Neutrophil (primary cell): ENCODE data around the gene MEG3.

Source experiments
- H3K27ac ChIP-seq: fragments of 200-600 bp; sonication (generic); 2 replicates; pipeline ENCODE4 v1.5.1; 2016; ENCODE audit warnings: mild to moderate bottlenecking, moderate library complexity
- H3K27me3 ChIP-seq: fragments of 200-600 bp; sonication (generic); 2 replicates; pipeline ENCODE4 v1.6.0; 2016; ENCODE audit warnings: mild to moderate bottlenecking
- H3K36me3 ChIP-seq: fragments of 200-600 bp; sonication (generic); 2 replicates; pipeline ENCODE4 v1.5.1; 2017
- H3K4me1 ChIP-seq, 2 experiments: fragments of 200-600 bp in 1 of 2; sonication (generic) in 1 of 2; 1 replicate in 1 of 2; 2 replicates in 1 of 2; pipeline versions ENCODE4 v1.5.1 to v1.6.1; 2013 to 2016; ENCODE audit warnings: low read depth in 1 of 2, low read length in 1 of 2, mild to moderate bottlenecking in 1 of 2, moderate library complexity in 1 of 2; ENCODE audit not compliant: control insufficient read depth in 1 of 2, insufficient read depth in 1 of 2
- H3K4me3 ChIP-seq, 2 experiments: fragments of 200-600 bp in 1 of 2; sonication (generic) in 1 of 2; 1 replicate in 1 of 2; 2 replicates in 1 of 2; pipeline ENCODE4 v1.5.1; 2013 to 2016; ENCODE audit warnings: low read depth in 1 of 2, low read length in 1 of 2, mild to moderate bottlenecking in 1 of 2, moderate library complexity in 1 of 2
- H3K9me3 ChIP-seq: fragments of 200-600 bp; sonication (generic); 2 replicates; pipeline ENCODE4 v1.5.1; 2016
- TF ChIP-seq, protein P1 (sequence below): fragments of 200-600 bp; sonication (generic); IDR thresholded peaks from 2 replicates; pipeline ENCODE4 v1.5.1; 2016; ENCODE audit warnings: antibody characterized with exemption

MEG3 gene

DNA sequence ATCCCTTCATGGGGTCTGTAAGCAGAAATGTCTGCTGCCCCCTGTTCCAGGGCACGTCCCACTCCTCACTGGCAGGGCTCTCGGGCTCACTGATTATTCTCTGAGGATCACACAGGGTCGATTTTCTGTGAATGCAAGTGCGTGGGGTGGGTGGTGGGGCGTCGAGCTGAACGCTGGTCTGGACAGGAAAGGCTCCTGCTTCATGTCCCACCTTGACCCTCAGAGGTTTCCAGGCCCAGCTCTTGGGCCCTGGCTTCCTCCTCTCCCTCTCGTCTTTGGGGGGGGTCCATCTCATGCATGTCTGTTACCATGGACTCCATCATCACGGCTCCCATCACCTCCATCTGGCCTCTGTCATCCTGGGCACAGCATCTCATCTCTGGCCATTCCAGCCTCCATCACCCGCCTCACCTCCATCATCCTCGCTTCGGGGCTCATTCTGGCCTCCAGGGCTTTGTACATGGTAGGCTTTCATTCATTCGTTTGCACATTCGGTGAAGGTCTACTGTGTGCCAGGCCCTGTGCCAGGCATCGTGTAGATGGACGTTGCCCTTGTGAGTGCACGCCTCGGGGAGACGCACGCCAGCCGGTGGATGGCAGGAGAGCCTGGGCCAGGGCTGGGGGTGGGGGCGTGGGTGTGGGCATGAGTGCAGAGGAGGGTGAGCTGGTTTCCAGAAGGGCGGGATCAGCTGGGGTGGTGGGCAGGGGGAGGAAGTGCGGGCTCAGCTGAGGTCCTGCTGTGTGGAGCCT lies 42.9 kb downstream of the MEG3 start:
- H3K27me3 ChIP-seq, result peaks cover 1% of the 10 kb centered on the region
- TF ChIP-seq, protein P1, sequence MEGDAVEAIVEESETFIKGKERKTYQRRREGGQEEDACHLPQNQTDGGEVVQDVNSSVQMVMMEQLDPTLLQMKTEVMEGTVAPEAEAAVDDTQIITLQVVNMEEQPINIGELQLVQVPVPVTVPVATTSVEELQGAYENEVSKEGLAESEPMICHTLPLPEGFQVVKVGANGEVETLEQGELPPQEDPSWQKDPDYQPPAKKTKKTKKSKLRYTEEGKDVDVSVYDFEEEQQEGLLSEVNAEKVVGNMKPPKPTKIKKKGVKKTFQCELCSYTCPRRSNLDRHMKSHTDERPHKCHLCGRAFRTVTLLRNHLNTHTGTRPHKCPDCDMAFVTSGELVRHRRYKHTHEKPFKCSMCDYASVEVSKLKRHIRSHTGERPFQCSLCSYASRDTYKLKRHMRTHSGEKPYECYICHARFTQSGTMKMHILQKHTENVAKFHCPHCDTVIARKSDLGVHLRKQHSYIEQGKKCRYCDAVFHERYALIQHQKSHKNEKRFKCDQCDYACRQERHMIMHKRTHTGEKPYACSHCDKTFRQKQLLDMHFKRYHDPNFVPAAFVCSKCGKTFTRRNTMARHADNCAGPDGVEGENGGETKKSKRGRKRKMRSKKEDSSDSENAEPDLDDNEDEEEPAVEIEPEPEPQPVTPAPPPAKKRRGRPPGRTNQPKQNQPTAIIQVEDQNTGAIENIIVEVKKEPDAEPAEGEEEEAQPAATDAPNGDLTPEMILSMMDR, result no peak
- H3K4me1 ChIP-seq, result no peaks in the 10 kb centered on the region
- no peaks in the 10 kb centered on the region for H3K36me3 ChIP-seq
- H3K4me3 ChIP-seq, result no peak overlapping the region
- H3K9me3 ChIP-seq, result no peaks in the 10 kb centered on the region
- H3K27ac ChIP-seq, result no peak overlapping the region

DNA sequence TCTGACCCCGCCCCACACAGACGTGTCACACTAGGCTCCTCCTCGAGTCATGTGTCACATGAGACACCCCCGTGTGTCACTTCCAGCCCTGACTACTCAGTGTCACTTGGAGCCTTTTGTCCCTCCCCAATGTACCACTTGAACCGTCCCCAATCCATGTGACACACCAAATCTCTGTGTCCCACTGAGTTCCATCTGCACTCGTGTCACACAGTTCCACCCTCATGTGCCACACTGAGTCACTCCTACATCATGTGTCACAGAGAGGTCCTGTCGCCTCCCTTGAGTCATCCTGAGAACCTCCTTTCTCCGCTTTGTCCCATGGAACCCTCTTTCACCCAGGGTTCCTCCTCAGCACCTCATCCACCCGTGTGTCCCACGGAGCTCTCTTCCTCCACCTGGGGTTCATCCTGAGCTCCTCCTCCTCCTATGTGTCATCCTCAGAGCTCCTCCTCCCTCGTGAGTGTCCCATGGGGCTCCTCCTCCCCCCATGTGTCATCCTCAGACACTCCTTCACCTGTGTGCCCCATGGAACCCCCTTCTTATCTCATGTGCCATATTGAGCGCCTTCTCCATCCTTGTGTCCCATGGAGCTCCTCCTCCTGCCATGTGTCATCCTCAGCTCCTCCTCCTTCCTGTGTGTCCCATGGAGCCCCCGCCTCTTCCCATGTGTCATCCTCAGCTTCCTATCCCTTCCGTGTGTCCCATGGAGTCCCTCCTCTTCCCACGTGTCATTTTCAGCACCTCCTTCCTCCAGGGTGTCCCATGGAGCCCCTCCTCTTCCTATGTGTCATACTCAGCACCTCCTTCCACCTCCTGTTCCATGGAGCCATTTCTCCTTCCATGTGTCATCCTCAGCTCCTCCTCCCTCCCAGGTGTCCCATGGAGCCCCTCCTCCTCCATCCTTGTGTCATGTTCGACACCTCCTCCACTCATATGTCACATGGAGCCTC lies 45.6 kb downstream of the MEG3 start:
- H3K4me3 ChIP-seq, result no peak overlapping the region
- H3K9me3 ChIP-seq, result no peaks in the 10 kb centered on the region
- TF ChIP-seq, protein P1, result no peak
- no peaks in the 10 kb centered on the region for H3K4me1 ChIP-seq
- no peaks in the 10 kb centered on the region for H3K36me3 ChIP-seq
- H3K27me3 ChIP-seq, result no peaks in the 10 kb centered on the region
- no peak overlapping the region for H3K27ac ChIP-seq

DNA sequence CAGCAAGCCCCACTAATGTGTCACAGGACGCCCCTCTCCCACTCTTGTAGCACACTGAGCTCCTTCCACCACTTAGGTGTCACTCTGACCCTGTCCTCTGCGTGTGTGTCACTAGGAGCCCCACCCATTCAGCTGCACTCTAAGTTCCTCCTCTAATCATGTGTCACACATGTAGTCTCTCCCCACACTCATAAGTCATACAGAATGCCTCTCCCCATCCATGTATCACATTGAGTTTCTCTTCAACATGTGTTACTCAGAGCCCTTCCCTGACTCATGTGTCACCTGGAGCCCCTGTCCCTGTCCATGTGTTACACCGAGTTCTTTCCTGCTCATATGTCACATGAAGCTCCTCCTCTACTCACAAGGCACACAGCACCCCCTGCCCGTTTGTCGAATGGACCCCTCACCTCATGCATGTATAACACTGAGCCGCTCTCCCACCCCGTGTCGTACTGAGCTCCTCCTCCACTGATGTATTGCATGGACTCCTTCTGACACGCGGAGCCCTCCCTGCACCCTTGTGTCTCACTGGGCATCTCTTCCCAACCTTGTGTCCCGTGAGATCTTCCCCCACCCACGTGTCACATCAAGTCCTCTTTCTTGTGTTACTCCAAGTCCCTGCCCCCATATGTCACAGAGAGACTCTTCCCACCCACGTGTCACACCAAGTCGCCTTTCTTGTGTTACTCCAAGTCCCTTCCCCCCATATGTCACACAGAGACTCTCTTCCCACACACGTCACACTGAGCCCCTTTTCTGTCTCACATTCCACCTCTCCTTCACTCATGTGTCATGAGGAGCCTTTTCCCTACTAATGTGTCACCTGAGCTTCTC lies 46.6 kb downstream of the MEG3 start:
- Histone ChIP-seq H3K27ac (no peak overlapping the region), H3K27me3 (no peaks in the 10 kb centered on the region)

DNA sequence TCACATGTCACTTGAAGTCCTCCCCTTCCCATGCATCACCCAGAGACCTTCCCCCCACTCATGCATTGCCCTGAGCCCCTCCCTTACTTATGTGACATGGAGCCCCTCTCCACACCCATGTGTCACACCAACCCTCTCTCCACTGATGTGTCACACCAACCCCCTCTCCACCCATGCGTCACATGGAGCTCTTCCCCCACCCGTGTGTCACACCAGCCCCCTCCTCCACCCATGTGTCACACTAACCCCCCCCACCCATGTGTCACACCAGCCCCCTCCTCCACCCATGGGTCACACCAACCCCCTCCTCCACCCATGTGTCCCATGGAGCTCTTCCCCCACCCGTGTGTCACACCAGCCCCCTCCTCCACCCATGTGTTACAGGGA lies 47.2 kb downstream of the MEG3 start:
- TF ChIP-seq, protein P1, result no peak
- Histone ChIP-seq H3K4me3 (no peak overlapping the region), H3K9me3 (no peaks in the 10 kb centered on the region), H3K36me3 (no peaks in the 10 kb centered on the region), H3K4me1 (no peaks in the 10 kb centered on the region), H3K27me3 (no peaks in the 10 kb centered on the region), H3K27ac (no peak overlapping the region)

More for the DNA sequence above, 46.6 kb downstream of the MEG3 start:
- H3K9me3 ChIP-seq, result no peaks in the 10 kb centered on the region
- H3K4me3 ChIP-seq, result no peak overlapping the region
- no peaks in the 10 kb centered on the region for H3K36me3 ChIP-seq
- TF ChIP-seq, protein P1, result no peak
- no peaks in the 10 kb centered on the region for H3K4me1 ChIP-seq

DNA sequence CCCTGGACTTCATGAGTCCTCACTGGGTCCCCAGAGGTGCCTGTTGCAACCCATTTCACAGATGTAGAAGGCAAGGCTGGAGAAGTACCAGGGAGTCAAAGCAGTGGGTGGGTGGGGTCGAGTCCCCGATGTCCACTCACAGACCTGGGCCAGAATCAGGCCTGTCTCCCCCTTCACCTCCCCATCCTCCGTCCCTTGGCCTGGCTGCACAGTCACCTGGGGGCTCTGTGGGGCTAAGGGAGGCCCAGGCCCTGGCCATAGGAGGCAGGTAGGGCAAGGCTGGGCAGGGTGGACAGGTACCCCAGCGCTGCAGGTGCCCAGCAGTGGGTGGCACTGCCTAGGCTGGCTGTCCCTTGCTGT lies 48.1 kb downstream of the MEG3 start:
- H3K4me1 ChIP-seq, result no peaks in the 10 kb centered on the region
- no peaks in the 10 kb centered on the region for H3K9me3 ChIP-seq
- H3K27me3 ChIP-seq, result no peaks in the 10 kb centered on the region
- H3K27ac ChIP-seq, result no peak overlapping the region
- no peak overlapping the region for H3K4me3 ChIP-seq
- no peaks in the 10 kb centered on the region for H3K36me3 ChIP-seq
- TF ChIP-seq, protein P1, result no peak
